Lung (tissue), 12 donors: ENCODE results near the gene FNDC7. TPM values are rescaled to one million over a fixed set of nuclear protein-coding genes. Genes with fewer than 3 reads are reported as not detected.

Experiments
- ATAC-seq: fragments of 200-7000 bp; cut with Tn5 transposase; one replicate; pipeline ENCODE4 v1.9.1; 2020; ENCODE audit warnings: moderate number of reproducible peaks; ENCODE audit not compliant: insufficient read depth, low FRiP score
- DNase-seq, 3 donors: peaks; one replicate each; pipeline ENCODE4 v3.0.0-alpha.2; 2013 to 2017
- H3K27ac ChIP-seq, 2 donors: one replicate each; pipeline ENCODE4 v1.5.1; 2013; ENCODE audit warnings: mild to moderate bottlenecking in 2 of 2, moderate library complexity in 2 of 2, control low read depth in 1 of 2, inconsistent platforms in 1 of 2, low read depth in 1 of 2, low read length in 1 of 2
- H3K27me3 ChIP-seq, 3 donors: one replicate each; pipeline ENCODE4 v1.5.1; 2013; ENCODE audit warnings: low read length in 2 of 3; ENCODE audit not compliant: control insufficient read depth in 3 of 3, insufficient read depth in 3 of 3
- H3K36me3 ChIP-seq, 4 donors: one replicate each; pipeline ENCODE4 v1.5.1; 2013; ENCODE audit warnings: low read length in 4 of 4, mild to moderate bottlenecking in 1 of 4, moderate library complexity in 1 of 4; ENCODE audit not compliant: control insufficient read depth in 4 of 4, insufficient read depth in 4 of 4
- H3K4me1 ChIP-seq, 5 donors: one replicate each; pipeline ENCODE4 v1.5.1; 2013; ENCODE audit warnings: low read length in 5 of 5, mild to moderate bottlenecking in 2 of 5, moderate library complexity in 1 of 5; ENCODE audit not compliant: control insufficient read depth in 5 of 5, insufficient read depth in 5 of 5
- H3K4me3 ChIP-seq: one replicate; pipeline ENCODE4 v1.5.1; 2013; ENCODE audit warnings: mild to moderate bottlenecking, control low read depth, moderate library complexity
- H3K9ac ChIP-seq, 2 donors: one replicate each; pipeline ENCODE4 v1.5.1; 2013; ENCODE audit warnings: low read length in 2 of 2, control low read depth in 1 of 2; ENCODE audit not compliant: insufficient read depth in 1 of 2
- H3K9me3 ChIP-seq, 4 donors: one replicate each; pipeline ENCODE4 v1.5.1; 2013; ENCODE audit warnings: low read length in 3 of 4, mild to moderate bottlenecking in 1 of 4, moderate library complexity in 1 of 4; ENCODE audit not compliant: control insufficient read depth in 4 of 4, insufficient read depth in 3 of 4
- WGBS, 2 donors: extraction: QIAGEN DNeasy Blood & Tissue Kit; methylation state at CpG; one replicate each; pipeline ENCODE4 v1.1.7; 2013; 5-methylcytosine and 5-hydroxymethylcytosine counted together
- polyA plus RNA-seq, 2 donors: library from polyadenylated mRNA; stranded (reverse); fragments of 200-250 nt; gene quantifications; one replicate each; pipeline ENCODE4 v1.2.1, GENCODE V29; 2013
- total RNA-seq, 2 donors: library from RNA; depleted of rRNA in 1 of 2; stranded (reverse); fragments of >200 nt in 1 of 2; gene quantifications; one replicate each; pipeline ENCODE4 v1.2.1, GENCODE V29; 2014 to 2021
- TF ChIP-seq, protein P1 (sequence below): IDR thresholded peaks from 2 replicates; pipeline ENCODE4 v1.5.1; 2012; ENCODE audit warnings: mild to moderate bottlenecking; ENCODE audit errors: control extremely low read depth, extremely low read depth
- donor health status: control.
- donor health status: control.
- donor health status: Bipolar disorder and iron deficiency.
- donor health status: healthy.
- donor health status: DM: yes; HTN: yes; CAD: no.

Gene FNDC7
- total and polyA plus RNA-seq, 4 donors: 0.01 to 0.06 (median 0.06) TPM; not detected in 1

- Histone ChIP-seq H3K27ac (peak overlapping the region; percentile 26 to 50), H3K4me1 (peaks cover 0 to 8% (median 4%) of the 10 kb centered on the region in 5 donors), H3K9me3 (no peaks in the 10 kb centered on the region), H3K36me3 (peaks cover 0 to 3% (median 0%) of the 10 kb centered on the region in 4 donors), H3K4me3 (no peak overlapping the region), H3K27me3 (no peaks in the 10 kb centered on the region), H3K9ac (peak overlapping the region in 1 of 2 donors; percentile 73)
- no peak for DNase-seq
- no peak for ATAC-seq
- TF ChIP-seq, protein P1, sequence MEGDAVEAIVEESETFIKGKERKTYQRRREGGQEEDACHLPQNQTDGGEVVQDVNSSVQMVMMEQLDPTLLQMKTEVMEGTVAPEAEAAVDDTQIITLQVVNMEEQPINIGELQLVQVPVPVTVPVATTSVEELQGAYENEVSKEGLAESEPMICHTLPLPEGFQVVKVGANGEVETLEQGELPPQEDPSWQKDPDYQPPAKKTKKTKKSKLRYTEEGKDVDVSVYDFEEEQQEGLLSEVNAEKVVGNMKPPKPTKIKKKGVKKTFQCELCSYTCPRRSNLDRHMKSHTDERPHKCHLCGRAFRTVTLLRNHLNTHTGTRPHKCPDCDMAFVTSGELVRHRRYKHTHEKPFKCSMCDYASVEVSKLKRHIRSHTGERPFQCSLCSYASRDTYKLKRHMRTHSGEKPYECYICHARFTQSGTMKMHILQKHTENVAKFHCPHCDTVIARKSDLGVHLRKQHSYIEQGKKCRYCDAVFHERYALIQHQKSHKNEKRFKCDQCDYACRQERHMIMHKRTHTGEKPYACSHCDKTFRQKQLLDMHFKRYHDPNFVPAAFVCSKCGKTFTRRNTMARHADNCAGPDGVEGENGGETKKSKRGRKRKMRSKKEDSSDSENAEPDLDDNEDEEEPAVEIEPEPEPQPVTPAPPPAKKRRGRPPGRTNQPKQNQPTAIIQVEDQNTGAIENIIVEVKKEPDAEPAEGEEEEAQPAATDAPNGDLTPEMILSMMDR: no peak
- WGBS, 2 donors: 44 to 47% methylated on average over 3 of the region's 3 CpGs
Observed at GRCh38 chr1:108745980-108746381, 33.3 kb downstream of the FNDC7 start.

DNA sequence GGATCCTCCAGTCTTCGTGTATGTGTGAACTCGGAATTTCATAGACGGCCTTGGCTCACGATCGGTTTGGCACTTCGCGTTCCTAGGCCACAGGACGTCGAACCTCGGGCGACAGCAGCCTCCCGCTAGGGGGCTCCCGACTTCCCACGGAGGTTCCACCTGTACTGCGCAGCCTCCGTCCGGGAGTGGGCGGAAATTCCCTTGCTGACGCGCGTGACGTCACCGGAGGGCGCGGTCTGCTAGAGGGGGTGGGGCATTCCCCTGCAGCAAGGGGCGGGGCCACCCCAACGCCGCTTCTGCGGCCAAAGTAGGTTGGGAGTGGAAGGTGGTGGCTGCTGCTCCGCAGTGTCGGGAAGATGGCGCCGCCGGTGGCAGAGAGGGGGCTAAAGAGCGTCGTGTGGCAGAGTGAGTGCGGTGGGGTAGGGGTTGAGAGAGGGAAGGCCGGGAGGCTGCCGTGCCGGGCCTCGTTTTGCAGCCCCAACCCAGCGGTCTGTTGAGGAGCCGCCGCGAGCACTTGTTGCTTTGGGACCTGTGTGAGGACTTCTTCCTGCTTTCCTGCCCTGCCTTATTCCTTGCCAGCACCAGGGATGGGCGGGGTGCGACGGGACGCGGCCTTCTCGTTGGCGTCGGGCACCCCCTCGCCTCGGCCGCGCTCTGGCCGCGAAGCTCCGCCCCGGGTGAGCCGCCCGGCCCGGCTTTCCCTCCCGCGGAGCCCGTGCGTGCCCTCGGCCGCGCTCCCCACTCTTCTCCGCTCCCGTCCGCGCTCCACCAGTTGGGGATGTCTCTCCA lies 33.9 kb downstream of the FNDC7 start, which contains the start of gene STXBP3:
Gene STXBP3 (plus strand): TSS at position 293 of the 789 bp plus-strand sequence. CDS start 64 bp downstream, at position 357.
- H3K36me3 ChIP-seq: peaks cover 0 to 3% (median 0%) of the 10 kb centered on the region in 4 donors
- peaks cover 0 to 8% (median 4%) of the 10 kb centered on the region in 5 donors for H3K4me1 ChIP-seq
- 0 to 1% methylated on average over 69 to 75 of the region's 75 CpGs for WGBS, 2 donors
- peak; percentile 92 for ATAC-seq
- peak within 1 kb of the TSS; percentile 81 for H3K4me3 ChIP-seq
- peak; percentile 99 for DNase-seq
- no peaks in the 10 kb centered on the region for H3K27me3 ChIP-seq
- H3K27ac ChIP-seq: peak within 1 kb of the TSS; percentile 99
- H3K9me3 ChIP-seq: no peaks in the 10 kb centered on the region
- TF ChIP-seq, protein P1: peak; percentile 91
- H3K9ac ChIP-seq: peak within 1 kb of the TSS; percentile 86 to 95

- WGBS, 2 donors: 0 to 1% methylated on average over 15 of the region's 15 CpGs
- TF ChIP-seq, protein P1: no peak
- ATAC-seq: peak; percentile 83
- no peaks in the 10 kb centered on the region for H3K27me3 ChIP-seq
- H3K36me3 ChIP-seq: peaks cover 0 to 3% (median under 1%) of the 10 kb centered on the region in 4 donors
- no peaks in the 10 kb centered on the region for H3K9me3 ChIP-seq
- peak overlapping the region; percentile 99 for H3K27ac ChIP-seq
- DNase-seq: peak; percentile 87 to 92 (median 89)
- peak overlapping the region; percentile 81 for H3K4me3 ChIP-seq
- peaks cover 0 to 8% (median 4%) of the 10 kb centered on the region in 5 donors for H3K4me1 ChIP-seq
- peak overlapping the region; percentile 86 to 93 for H3K9ac ChIP-seq
Observed at GRCh38 chr1:108747171-108747850, 34.6 kb downstream of the FNDC7 start.
